HEK293 (cell line): Measurements from ENCODE around the gene DLK2.

ENCODE experiments used
- CTCF ChIA-PET: fragments of 350-600 bp; formaldehyde crosslinking; extraction: SDS; loops from one replicate; lab custom pipeline; 2021; ENCODE audit warnings: antibody characterized with exemption; lab: Yijun Ruan, JAX
- POLR2A ChIA-PET: fragments of 300-600 bp; formaldehyde crosslinking; extraction: SDS; loops from one replicate; lab custom pipeline; 2020; ENCODE audit warnings: antibody characterized with exemption, inconsistent platforms; lab: Yijun Ruan, JAX
- H3K27ac ChIP-seq: fragments of 200-500 bp; sonication (Bioruptor generic); 2 replicates; pipeline ENCODE4 v1.5.1; 2014; ENCODE audit warnings: low read depth, low read length, control low read depth, inconsistent platforms; ENCODE audit errors: extremely low read depth
- H3K36me3 ChIP-seq, 2 experiments: fragments of 200-500 bp in 1 of 2; sonication (Bioruptor generic) in 1 of 2; 1 replicate in 1 of 2; 2 replicates in 1 of 2; pipeline ENCODE4 v1.5.1; 2014 to 2017; ENCODE audit warnings: inconsistent platforms in 2 of 2, low read length in 2 of 2; ENCODE audit not compliant: control insufficient read depth in 2 of 2, insufficient read depth in 1 of 2
- H3K4me1 ChIP-seq: fragments of 200-500 bp; sonication (Bioruptor generic); 2 replicates; pipeline ENCODE4 v1.5.1; 2014; ENCODE audit warnings: mild to moderate bottlenecking, low read length, inconsistent platforms; ENCODE audit not compliant: control insufficient read depth, insufficient read depth
- H3K4me3 ChIP-seq: 2 replicates; pipeline ENCODE4 v1.5.1; 2011; ENCODE audit warnings: low read depth, mild to moderate bottlenecking, control low read depth, low read length, moderate library complexity
- H3K9me3 ChIP-seq: fragments of 200-500 bp; sonication (Bioruptor generic); 2 replicates; pipeline ENCODE4 v1.5.1; 2014; ENCODE audit warnings: low read depth, low read length, inconsistent platforms; ENCODE audit not compliant: control insufficient read depth, insufficient read depth
- EGR2 ChIP-seq: fragments of 450-650 bp; formaldehyde crosslinking; IDR thresholded peaks from 2 replicates; pipeline ENCODE4 v1.5.1; 2016; ENCODE audit warnings: low read depth, missing biosample characterization, missing genetic modification characterization
- KLF7 ChIP-seq: fragments of 450-650 bp; formaldehyde crosslinking; IDR thresholded peaks from 2 replicates; pipeline ENCODE4 v1.5.1; 2016; ENCODE audit warnings: missing biosample characterization, missing genetic modification characterization, borderline replicate concordance
- MYNN ChIP-seq: fragments of 450-650 bp; formaldehyde crosslinking; IDR thresholded peaks from 2 replicates; pipeline ENCODE4 v1.5.1; 2016; ENCODE audit warnings: missing biosample characterization, missing genetic modification characterization, borderline replicate concordance
- OSR2 ChIP-seq: fragments of 450-650 bp; formaldehyde crosslinking; IDR thresholded peaks from 2 replicates; pipeline ENCODE4 v1.5.1; 2016; ENCODE audit warnings: missing biosample characterization, missing genetic modification characterization
- SCRT1 ChIP-seq: fragments of 450-650 bp; formaldehyde crosslinking; IDR thresholded peaks from 2 replicates; pipeline ENCODE4 v1.5.1; 2016; ENCODE audit warnings: missing biosample characterization, missing genetic modification characterization, borderline replicate concordance
- TRIM28 ChIP-seq: IDR thresholded peaks from 2 replicates; pipeline ENCODE4 v1.6.1; 2011; ENCODE audit warnings: low read length, control low read depth, borderline replicate concordance
- ZBTB21 ChIP-seq: fragments of 450-650 bp; formaldehyde crosslinking; IDR thresholded peaks from 2 replicates; pipeline ENCODE4 v1.5.1; 2017; ENCODE audit warnings: missing biosample characterization, missing genetic modification characterization
- ZBTB8A ChIP-seq: fragments of 450-650 bp; formaldehyde crosslinking; IDR thresholded peaks from 2 replicates; pipeline ENCODE4 v1.5.1; 2016; ENCODE audit warnings: missing biosample characterization, missing genetic modification characterization
- ZNF266 ChIP-seq: fragments of 450-650 bp; formaldehyde crosslinking; IDR thresholded peaks from 2 replicates; pipeline ENCODE4 v1.5.1; 2016; ENCODE audit warnings: missing biosample characterization, missing genetic modification characterization, low read depth
- ZNF292 ChIP-seq: fragments of 450-650 bp; formaldehyde crosslinking; IDR thresholded peaks from 2 replicates; pipeline ENCODE4 v1.5.1; 2016; ENCODE audit warnings: low read depth, missing biosample characterization, missing genetic modification characterization, borderline replicate concordance
- ZNF324 ChIP-seq: fragments of 450-650 bp; formaldehyde crosslinking; IDR thresholded peaks from 2 replicates; pipeline ENCODE4 v1.5.1; 2016; ENCODE audit warnings: missing biosample characterization, missing genetic modification characterization
- ZNF37A ChIP-seq: fragments of 450-650 bp; IDR thresholded peaks from 2 replicates; pipeline ENCODE4 v1.5.1; 2018; ENCODE audit warnings: missing biosample characterization, missing genetic modification characterization
- ZNF423 ChIP-seq: fragments of 450-650 bp; formaldehyde crosslinking; IDR thresholded peaks from 2 replicates; pipeline ENCODE4 v1.5.1; 2016; ENCODE audit warnings: missing biosample characterization, missing genetic modification characterization
- ZNF529 ChIP-seq: fragments of 450-650 bp; formaldehyde crosslinking; IDR thresholded peaks from 2 replicates; pipeline ENCODE4 v1.5.1; 2017; ENCODE audit warnings: missing genetic modification characterization, missing biosample characterization; ENCODE audit not compliant: insufficient replicate concordance
- ZNF571 ChIP-seq: fragments of 450-650 bp; formaldehyde crosslinking; IDR thresholded peaks from 2 replicates; pipeline ENCODE4 v1.5.0; 2017; ENCODE audit warnings: missing biosample characterization, missing genetic modification characterization
- ZNF623 ChIP-seq: fragments of 450-650 bp; formaldehyde crosslinking; IDR thresholded peaks from 2 replicates; pipeline ENCODE4 v1.5.1; 2016; ENCODE audit warnings: missing biosample characterization, missing genetic modification characterization
- ZSCAN30 ChIP-seq: fragments of 450-650 bp; IDR thresholded peaks from 2 replicates; pipeline ENCODE4 v1.5.1; 2018; ENCODE audit warnings: missing biosample characterization, mild to moderate bottlenecking, missing genetic modification characterization, moderate library complexity
- TF ChIP-seq, protein P1 (sequence below): fragments of 450-650 bp; formaldehyde crosslinking; IDR thresholded peaks from 2 replicates; pipeline ENCODE4 v1.5.1; 2016; ENCODE audit warnings: missing biosample characterization, missing genetic modification characterization, borderline replicate concordance
- TF ChIP-seq, protein P2 (sequence below): fragments of 450-650 bp; formaldehyde crosslinking; conservative IDR thresholded peaks from 2 replicates; pipeline ENCODE4 v1.5.1; 2016; ENCODE audit warnings: low read depth, missing biosample characterization, missing genetic modification characterization
- TF ChIP-seq, protein P3 (sequence below): fragments of 450-650 bp; formaldehyde crosslinking; IDR thresholded peaks from 2 replicates; pipeline ENCODE4 v1.5.1; 2017; ENCODE audit warnings: missing biosample characterization, missing genetic modification characterization

The DLK2 gene

DNA sequence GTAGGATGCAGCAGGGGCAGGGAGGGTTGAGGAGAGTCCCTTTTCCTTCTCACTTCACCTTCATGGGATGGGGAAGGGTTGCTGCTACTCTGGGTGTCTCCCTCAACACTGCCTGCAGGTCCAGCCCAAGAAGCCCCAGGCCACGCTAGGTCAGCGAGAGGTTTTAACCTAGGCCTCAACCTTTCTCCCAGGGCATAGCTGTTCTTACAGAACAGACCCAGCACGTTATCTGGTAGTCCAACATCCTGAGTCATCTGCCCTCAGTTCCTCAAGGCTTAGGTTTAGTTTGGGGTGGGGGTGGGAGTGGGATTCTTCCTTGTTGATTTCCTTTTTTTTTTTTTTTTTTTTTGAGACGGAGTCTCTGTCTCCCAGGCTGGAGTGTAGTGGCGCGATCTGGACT is 39.0 kb upstream of the DLK2 start:
- Histone ChIP-seq H3K27ac (no peak overlapping the region), H3K4me1 (peaks cover 7% of the 10 kb centered on the region), H3K4me3 (no peak overlapping the region), H3K9me3 (no peaks in the 10 kb centered on the region), H3K36me3 (peaks cover 9 to 45% of the 10 kb centered on the region in 2 experiments; a peak in 2 of 3 replicates)
- ChIA-PET POLR2A (interaction anchor here (0.6 to 1.9 kb wide), 4 partner anchors 12 to 259 kb away, joined by 3 to 4 read pairs (median 3); no protein-coding TSS in a partner anchor), CTCF (interaction anchor here (0.5 to 11.2 kb wide), 11 partner anchors 7 to 593 kb away, joined by 3 to 142 read pairs (median 5); partner anchors contain the start of genes ABCC10 and LRRC73)
- TF ChIP-seq, protein P1, sequence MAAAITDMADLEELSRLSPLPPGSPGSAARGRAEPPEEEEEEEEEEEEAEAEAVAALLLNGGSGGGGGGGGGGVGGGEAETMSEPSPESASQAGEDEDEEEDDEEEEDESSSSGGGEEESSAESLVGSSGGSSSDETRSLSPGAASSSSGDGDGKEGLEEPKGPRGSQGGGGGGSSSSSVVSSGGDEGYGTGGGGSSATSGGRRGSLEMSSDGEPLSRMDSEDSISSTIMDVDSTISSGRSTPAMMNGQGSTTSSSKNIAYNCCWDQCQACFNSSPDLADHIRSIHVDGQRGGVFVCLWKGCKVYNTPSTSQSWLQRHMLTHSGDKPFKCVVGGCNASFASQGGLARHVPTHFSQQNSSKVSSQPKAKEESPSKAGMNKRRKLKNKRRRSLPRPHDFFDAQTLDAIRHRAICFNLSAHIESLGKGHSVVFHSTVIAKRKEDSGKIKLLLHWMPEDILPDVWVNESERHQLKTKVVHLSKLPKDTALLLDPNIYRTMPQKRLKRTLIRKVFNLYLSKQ (tag by site-specific recombination) = no peak
- TF ChIP-seq ZNF324 (tag by site-specific recombination) (no peak), SCRT1 (tag by site-specific recombination) (no peak)

DNA sequence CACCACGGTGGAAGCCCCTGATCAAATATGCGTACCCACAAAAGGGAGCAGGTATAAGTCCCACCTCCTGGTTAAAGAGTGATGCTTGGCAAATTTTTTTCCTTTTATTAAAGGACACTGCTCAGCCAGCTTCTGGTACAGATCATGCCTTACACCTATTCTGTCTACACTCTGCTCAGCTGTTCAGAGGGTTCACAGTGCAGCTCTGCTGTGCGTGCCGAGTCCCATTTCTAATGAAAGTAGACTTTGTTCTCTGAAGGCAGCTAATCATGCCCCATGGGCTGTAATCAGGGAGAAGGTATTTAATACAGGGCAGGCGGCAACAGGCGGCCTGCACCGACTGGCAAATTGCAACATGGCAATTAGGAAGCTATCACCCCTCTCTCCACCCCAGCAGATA is 38.5 kb upstream of the DLK2 start:
- H3K27ac ChIP-seq = no peak overlapping the region
- peaks cover 9 to 43% of the 10 kb centered on the region in 2 experiments; a peak in 2 of 3 replicates for H3K36me3 ChIP-seq
- peaks cover 7% of the 10 kb centered on the region for H3K4me1 ChIP-seq
- no peak overlapping the region for H3K4me3 ChIP-seq
- CTCF ChIA-PET = interaction anchor here (1.2 to 11.2 kb wide), 7 partner anchors 9 to 159 kb away, joined by 4 to 142 read pairs (median 5); partner anchors contain the start of genes ABCC10 and LRRC73
- POLR2A ChIA-PET = interaction anchor here (0.6 to 1.9 kb wide), 4 partner anchors 13 to 259 kb away, joined by 3 to 4 read pairs (median 3); no protein-coding TSS in a partner anchor
- H3K9me3 ChIP-seq = no peaks in the 10 kb centered on the region
- TF ChIP-seq ZNF623 (no peak), ZBTB8A (tag by site-specific recombination) (no peak), ZNF37A (tag by site-specific recombination) (no peak), MYNN (tag by site-specific recombination) (no peak), EGR2 (tag by site-specific recombination) (no peak), KLF7 (tag by site-specific recombination) (no peak), ZNF266 (tag by site-specific recombination) (no peak), ZNF423 (tag by site-specific recombination) (no peak), ZNF529 (tag by site-specific recombination) (no peak), TRIM28 (no peak), ZNF571 (tag by site-specific recombination) (no peak), ZSCAN30 (tag by site-specific recombination) (no peak), ZNF292 (tag by site-specific recombination) (no peak), OSR2 (no peak), ZBTB21 (tag by site-specific recombination) (no peak)
- TF ChIP-seq, protein P2, sequence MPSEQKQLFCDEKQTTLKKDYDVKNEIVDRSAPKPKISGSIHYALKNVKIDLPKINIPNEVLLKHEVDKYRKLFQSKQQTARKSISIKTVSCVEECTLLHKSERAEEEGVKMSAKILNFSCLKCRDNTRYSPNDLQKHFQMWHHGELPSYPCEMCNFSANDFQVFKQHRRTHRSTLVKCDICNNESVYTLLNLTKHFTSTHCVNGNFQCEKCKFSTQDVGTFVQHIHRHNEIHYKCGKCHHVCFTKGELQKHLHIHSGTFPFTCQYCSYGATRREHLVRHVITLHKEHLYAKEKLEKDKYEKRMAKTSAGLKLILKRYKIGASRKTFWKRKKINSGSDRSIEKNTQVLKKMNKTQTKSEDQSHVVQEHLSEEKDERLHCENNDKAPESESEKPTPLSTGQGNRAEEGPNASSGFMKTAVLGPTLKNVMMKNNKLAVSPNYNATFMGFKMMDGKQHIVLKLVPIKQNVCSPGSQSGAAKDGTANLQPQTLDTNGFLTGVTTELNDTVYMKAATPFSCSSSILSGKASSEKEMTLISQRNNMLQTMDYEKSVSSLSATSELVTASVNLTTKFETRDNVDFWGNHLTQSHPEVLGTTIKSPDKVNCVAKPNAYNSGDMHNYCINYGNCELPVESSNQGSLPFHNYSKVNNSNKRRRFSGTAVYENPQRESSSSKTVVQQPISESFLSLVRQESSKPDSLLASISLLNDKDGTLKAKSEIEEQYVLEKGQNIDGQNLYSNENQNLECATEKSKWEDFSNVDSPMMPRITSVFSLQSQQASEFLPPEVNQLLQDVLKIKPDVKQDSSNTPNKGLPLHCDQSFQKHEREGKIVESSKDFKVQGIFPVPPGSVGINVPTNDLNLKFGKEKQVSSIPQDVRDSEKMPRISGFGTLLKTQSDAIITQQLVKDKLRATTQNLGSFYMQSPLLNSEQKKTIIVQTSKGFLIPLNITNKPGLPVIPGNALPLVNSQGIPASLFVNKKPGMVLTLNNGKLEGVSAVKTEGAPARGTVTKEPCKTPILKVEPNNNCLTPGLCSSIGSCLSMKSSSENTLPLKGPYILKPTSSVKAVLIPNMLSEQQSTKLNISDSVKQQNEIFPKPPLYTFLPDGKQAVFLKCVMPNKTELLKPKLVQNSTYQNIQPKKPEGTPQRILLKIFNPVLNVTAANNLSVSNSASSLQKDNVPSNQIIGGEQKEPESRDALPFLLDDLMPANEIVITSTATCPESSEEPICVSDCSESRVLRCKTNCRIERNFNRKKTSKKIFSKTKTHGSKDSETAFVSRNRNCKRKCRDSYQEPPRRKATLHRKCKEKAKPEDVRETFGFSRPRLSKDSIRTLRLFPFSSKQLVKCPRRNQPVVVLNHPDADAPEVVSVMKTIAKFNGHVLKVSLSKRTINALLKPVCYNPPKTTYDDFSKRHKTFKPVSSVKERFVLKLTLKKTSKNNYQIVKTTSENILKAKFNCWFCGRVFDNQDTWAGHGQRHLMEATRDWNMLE (tag by site-specific recombination) = no peak
- TF ChIP-seq, protein P3, sequence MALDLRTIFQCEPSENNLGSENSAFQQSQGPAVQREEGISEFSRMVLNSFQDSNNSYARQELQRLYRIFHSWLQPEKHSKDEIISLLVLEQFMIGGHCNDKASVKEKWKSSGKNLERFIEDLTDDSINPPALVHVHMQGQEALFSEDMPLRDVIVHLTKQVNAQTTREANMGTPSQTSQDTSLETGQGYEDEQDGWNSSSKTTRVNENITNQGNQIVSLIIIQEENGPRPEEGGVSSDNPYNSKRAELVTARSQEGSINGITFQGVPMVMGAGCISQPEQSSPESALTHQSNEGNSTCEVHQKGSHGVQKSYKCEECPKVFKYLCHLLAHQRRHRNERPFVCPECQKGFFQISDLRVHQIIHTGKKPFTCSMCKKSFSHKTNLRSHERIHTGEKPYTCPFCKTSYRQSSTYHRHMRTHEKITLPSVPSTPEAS = no peak
